ENCODE measurements around the gene TMEM200C.

Gene TMEM200C

DNA sequence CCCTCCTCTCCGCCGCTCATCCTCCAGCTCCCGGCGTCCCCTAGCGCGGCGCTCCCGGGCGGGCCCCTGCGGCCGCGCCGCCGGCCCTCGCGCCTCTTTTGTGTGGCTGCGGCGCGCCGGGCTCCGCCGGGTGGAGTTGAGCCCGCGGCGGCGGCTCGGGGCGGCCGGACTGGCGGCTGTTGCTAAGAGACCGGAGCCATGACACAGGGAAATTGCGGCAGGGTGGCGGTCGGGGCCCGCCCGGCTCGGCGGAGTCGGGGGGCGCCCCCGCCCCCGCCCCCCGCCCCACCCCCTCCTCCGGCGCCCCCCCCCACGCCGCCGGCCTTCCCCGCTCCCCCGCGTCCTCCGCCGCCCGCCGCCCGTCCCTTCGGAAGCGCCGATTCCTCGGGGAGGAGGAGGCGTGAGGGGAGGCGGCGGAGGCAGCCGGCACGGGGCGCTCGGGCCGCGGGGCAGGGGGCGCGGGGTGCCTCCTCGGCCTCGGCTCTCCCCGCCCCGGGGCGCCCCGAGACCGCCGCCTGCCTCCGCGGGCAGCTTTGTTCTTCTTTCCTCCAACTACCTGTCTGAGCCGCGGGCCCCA, at the start of gene TMEM200C:
TSS of gene TMEM200C (minus strand) at position 224 of the 577 bp plus-strand sequence. CDS start 3,459 bp downstream, outside the sequence.
- peak in 5 of 56 donors; percentile 9 to 43 (median 34) for DNase-seq

GRCh38 chr18:5944448-5944847, 49.1 kb upstream of the TMEM200C start:
- no peak for DNase-seq

DNA sequence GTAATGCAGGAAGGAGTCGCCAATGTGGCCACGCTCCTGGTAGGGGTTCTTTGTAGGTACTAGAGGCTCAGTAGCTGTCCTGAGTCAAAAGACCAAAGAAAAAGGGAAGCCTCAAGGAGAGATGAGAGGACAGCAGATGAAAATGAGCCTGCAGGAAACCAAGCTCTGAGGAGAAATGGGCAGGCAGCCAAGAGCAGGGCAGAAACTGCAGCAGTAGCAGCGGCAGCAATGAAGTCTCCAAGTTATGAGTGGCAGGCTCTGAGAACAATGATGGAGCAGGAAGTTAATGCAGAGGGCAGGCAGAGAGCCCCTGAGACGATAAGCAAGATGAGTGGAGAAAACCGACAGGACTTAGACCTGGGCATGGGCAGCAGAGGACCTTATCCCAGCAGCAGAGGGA, 48.2 kb upstream of the TMEM200C start:
- peak in 5 of 56 donors; percentile 5 to 16 (median 8) for DNase-seq

DNA sequence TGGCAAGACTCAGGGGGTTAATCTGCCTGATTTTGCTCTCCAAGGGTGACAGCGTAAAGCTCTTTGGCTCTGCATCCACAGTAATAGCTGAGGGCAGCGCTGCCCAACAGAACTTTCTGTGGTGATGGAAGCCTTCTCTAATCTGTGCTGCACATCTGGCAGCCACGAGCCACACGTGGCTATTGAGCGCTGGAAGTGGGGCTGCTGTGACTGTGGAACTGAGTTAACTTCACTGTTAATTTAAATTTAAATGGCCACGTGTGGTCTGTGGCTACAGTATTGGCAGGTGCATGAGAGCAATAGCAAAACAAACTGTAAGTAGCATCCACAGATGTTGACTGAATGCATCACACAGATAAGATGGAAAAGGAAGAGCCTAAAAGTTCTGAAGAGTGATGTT, 47.3 kb upstream of the TMEM200C start:
- DNase-seq: peak in 1 of 56 donors; percentile 7

DNA sequence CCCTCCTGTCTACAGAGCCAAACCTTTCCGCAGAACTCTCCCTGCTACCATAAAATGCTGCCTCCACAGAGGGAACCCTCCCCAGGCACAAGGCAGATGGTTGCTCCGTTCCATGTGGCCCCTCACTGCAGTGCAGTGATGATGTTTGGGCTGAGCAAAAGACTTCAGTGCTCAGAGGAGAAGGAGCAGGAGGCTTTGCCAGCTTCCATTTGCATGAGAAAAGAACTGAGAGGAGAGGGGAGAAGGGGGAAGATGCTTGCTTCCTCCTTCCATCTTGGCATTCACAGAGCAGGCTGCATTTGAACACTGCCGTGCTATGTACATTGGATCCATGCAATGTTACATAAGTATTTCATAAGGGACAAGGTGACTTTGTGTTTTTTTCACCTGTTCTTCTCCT, 46.6 kb upstream of the TMEM200C start:
- no peak for DNase-seq

DNA sequence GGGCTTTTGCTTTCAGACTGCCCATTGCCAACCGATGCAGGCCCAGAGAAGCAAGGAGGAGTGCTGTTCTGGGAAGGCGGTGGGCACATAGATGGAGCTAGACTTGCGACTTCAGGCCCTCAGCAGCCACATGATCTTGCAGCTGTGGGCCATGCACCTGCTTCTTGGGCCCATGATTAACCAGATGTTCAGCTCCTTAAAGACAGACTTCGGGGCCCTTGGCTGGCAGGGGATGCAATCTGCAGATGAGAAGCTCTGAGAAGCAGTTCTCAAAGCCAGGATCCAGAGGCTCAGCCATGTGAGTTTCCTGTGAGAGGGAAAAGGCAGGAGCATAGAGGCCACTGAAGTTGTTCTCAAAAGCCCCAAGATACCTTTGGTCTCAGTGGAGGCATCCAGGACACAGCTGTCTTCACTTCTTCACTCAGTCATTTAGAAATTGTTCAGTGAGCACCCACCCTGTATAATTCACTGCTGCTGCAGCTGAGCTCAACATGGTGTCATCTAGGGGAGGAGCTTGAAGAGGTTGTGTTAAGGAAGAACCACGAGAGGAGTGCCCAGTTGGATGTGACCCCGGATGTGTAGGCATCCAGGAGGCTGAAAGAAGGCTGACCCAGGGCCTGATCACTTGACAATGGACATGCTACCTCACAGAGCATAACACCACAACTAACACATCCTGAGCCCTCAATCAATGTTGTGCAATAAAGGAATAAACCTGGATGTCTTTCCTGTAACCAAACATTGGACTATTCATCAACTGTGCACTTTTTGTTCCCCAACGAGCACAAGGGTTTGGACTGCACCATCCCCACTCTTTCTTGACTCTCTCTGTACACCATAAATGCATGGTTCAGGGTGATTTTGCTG, 44.7 kb upstream of the TMEM200C start:
- DNase-seq: no peak

- DNase-seq: no peak
Observed at GRCh38 chr18:5937795-5938194, 42.5 kb upstream of the TMEM200C start.

DNA sequence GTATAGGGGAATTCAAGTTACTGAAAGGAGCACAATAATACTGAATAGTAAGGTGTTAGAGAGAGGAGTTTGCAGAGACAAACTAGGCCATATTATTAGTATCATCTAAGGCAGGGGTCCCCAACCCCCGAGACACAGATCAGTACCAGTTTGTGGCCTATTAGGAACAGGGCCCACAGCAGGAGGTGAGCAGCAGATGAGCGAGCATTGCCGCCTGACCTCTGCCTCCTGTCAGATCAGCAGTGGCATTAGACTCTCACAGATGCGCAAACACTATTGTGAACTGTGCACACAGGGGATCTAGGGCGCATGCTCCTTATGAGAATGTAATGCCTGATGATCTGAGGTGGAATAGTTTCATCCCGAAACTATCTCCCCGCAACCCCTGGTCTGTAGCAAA, 41.8 kb upstream of the TMEM200C start:
- DNase-seq: no peak

DNA sequence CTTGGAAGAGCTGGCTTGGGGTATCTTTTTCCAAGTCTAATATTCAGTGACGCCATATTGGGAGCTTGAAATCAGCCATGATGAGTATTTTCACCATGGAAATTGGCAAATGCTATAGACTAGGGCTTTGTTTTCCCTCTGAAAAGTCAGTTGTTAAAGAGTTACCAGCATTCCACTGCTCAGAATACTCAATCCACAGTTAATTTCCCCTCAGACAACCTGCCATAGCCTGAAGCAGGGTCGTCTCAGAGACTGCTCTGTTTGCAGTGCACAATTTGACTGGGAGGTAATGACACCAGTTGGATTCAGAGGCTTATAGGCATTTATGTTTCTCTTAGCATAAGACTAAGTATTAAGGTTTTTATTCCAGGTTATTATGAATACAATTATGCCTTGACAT, 35.5 kb upstream of the TMEM200C start:
- no peak for DNase-seq

- no peak for DNase-seq
Observed at GRCh38 chr18:5918205-5918858, 23.0 kb upstream of the TMEM200C start.

- DNase-seq: peak in 1 of 56 donors; percentile 7
Observed at GRCh38 chr18:5914951-5915350, 19.6 kb upstream of the TMEM200C start.

DNA sequence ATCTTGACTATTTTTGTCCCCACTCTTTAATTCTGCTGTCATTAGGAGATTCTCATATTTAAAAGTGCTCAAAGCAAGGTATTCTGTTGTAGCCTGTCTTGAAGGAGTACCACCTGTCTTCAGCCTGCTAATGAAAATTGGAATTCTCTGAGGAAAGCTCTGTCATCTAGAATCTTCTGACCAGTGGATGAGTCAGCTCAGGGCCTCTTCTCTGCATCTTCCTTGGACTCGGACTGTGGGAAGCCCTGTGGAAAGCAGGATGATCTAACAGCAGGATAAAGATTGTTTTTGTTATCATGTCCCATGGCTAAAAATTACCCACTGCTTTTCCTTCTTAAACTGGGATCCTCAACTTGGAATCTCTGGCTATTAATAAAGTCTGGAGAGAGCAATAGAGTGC, 18.7 kb upstream of the TMEM200C start:
- DNase-seq: no peak

DNA sequence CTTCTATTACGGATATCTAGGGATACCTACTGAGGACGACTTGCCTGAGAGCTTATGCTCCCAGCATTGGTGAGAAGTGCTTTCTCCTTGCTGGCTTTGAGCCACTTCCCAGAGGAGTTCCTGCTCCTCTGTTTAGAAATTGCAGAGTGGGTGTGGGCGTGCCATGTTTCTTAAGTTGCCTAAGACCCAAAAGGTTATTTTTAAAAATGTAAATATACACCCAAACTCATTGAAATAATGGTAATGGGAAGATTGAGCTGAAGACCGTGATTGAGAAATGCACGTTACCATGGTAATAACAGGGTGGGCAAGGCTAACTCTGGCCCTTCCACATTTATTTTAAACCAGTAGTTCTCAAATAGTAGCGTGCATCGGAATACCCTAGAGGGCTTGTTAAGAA, 17.2 kb upstream of the TMEM200C start:
- DNase-seq: no peak

DNA sequence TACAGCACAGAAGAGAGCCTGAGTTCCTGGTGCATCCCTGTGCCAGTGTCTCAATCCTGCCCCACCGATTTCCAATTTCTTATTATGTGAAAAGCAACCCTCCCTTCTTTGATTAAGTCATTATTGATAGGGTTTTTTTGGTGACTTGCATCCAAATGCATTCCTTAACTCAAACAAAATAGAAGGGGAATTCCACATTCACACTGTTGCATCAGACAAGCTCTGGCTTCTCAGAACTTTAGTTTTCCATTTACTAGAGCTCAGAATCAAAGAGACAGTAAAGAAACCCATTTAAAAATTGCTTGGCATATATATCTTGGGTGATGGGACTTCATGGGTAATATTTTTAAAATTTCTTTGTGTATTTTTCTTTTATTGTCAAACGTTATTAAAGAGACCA, 13.8 kb upstream of the TMEM200C start:
- no peak for DNase-seq

GRCh38 chr18:5903386-5903785, 8.1 kb upstream of the TMEM200C start:
- DNase-seq: no peak

- DNase-seq: no peak
Observed at GRCh38 chr18:5900262-5900661, 4.9 kb upstream of the TMEM200C start.

DNA sequence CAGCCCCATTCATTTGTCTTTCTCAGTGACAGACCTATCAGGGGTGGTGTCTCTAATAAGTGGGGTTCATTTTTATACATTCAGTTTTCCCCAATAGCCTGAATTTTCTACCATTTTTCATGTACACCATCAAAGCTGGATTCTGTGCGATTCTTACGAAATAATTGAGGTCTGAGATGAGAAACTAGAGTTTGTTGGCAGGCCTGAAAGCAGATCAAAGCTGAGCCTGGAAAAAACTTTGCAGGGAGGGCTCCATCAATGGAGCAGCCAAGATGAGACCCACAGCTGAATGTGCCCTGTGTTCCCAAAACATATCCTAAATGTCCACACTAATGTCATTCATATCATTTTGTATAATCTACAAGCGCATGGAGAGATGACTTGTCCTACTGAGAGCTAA, 4.5 kb upstream of the TMEM200C start:
- no peak for DNase-seq

DNA sequence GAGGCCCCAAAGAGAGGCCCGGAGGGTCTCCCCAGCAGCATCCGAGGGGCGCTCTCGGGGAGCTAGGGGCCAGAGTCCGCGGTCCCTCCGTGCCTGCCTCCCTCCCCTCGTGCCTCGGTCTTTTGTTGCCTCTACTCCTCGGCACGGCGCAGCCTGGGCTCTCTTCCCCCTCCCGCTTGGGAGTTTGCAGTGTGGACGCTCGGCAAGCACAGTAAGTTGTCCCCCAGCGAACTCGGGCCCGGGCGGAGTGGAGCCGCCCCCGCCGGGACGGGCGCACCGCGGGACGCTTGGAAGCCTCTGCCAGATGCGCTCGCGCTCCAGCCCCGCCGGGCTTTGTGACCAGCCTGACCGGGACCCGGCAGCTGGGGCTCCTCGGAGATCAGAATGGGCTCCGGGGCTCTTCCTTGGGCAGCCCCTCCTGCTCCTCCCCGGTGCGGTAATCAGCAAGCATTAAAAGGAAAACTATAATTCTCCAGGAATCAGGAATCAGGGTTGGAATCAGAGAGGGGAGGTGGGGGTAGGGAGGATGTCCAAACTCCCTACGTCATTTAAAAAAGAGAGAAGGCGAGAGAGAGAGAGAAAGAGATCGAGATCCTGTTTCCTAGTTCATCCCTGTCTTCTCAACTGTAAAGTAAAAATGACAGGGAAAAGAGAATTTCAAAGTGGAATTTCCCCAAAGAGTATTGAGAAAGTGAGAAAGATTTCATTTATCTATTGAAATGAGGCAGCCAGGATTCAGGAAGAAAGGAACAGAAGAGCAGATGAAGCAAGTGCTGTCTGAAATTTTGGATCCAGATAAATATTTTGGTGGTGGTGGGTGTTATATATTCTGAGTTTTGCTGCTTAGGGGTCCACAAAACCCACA, 786 bp upstream of the TMEM200C start:
- DNase-seq: peak in 8 of 56 donors; percentile 8 to 58 (median 26)

- peak in 9 of 56 donors; percentile 2 to 47 (median 32) for DNase-seq
Observed at GRCh38 chr18:5894611-5895298, 567 bp downstream of the TMEM200C start.

DNA sequence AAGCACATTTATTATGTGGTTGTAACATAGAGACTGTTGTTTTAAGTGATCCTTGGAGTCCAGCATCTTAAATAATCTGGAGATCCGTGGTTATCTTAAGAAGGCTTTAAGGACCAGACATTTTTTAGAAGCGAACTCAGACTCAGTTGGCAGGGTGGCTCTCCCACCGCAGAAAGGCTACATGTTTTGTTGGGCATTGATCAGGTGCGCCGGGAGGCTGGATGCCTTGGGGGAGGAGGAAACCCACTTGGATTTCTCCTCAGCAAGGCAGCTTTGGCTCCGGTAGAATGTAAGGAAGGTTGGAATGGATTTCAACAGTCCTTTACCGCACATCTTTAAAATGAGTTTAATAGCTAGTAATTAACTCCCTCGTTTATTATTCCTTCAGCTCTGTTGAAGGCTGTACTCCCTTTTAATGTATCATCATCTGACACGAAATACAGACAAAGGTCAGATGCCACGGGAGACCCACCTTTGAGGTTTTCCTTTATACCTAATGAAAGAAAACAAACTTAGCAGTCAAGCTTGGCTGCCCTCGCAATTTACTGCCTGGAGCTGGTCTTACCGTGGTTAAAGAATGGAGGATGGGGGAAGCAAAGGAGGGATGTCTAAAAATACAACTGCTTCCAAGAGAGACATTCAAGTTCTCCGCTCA, 1.2 kb downstream of the TMEM200C start:
- DNase-seq: no peak

All from nucleus accumbens (tissue), 56 donors.